Nephron progenitor cell (in vitro differentiated cells): ENCODE results near the gene CDH4.

ENCODE experiments used
- DNase-seq: peaks from one replicate; pipeline ENCODE4 v3.0.0; 2021
- H3K27ac Mint-ChIP-seq: 2 replicates; pipeline ENCODE4 v1.8.0; 2021; ENCODE audit warnings: mild to moderate bottlenecking, moderate library complexity, mixed read lengths
- H3K27me3 Mint-ChIP-seq: 2 replicates; pipeline ENCODE4 v1.8.0; 2021; ENCODE audit warnings: mild to moderate bottlenecking, low read depth, mixed read lengths; ENCODE audit not compliant: poor library complexity
- H3K36me3 Mint-ChIP-seq: 2 replicates; pipeline ENCODE4 v1.8.0; 2021; ENCODE audit warnings: low read depth, mixed read lengths
- H3K4me1 Mint-ChIP-seq: 2 replicates; pipeline ENCODE4 v1.8.0; 2021; ENCODE audit warnings: mixed read lengths
- H3K4me3 Mint-ChIP-seq: 2 replicates; pipeline ENCODE4 v1.8.0; 2021; ENCODE audit warnings: mild to moderate bottlenecking, moderate library complexity, mixed read lengths
- H3K9me3 Mint-ChIP-seq: 2 replicates; pipeline ENCODE4 v1.8.0; 2021; ENCODE audit warnings: mild to moderate bottlenecking, moderate library complexity, mixed read lengths
- CTCF ChIP-seq: fragments of 200-600 bp; sonication (generic); IDR thresholded peaks from 2 replicates; pipeline ENCODE4 v1.5.0; 2021; ENCODE audit warnings: antibody characterized with exemption

Gene CDH4

GRCh38 chr20:61937963-61938838 lies 686.1 kb downstream of the CDH4 start:
- Mint-ChIP-seq H3K36me3 (no peaks in the 10 kb centered on the region), H3K27ac (no peak overlapping the region), H3K9me3 (no peaks in the 10 kb centered on the region), H3K27me3 (peaks cover 5% of the 10 kb centered on the region), H3K4me3 (no peak overlapping the region), H3K4me1 (peaks cover 19% of the 10 kb centered on the region)
- TF ChIP-seq CTCF: no peak
- DNase-seq: no peak

GRCh38 chr20:61938839-61939690 lies 687.0 kb downstream of the CDH4 start:
- no peaks in the 10 kb centered on the region for H3K36me3 Mint-ChIP-seq
- H3K27me3 Mint-ChIP-seq: peaks cover 5% of the 10 kb centered on the region
- H3K27ac Mint-ChIP-seq: no peak overlapping the region
- no peak for DNase-seq
- TF ChIP-seq CTCF: no peak
- peaks cover 19% of the 10 kb centered on the region for H3K4me1 Mint-ChIP-seq
- no peaks in the 10 kb centered on the region for H3K9me3 Mint-ChIP-seq
- no peak overlapping the region for H3K4me3 Mint-ChIP-seq

GRCh38 chr20:61939691-61940360 lies 687.8 kb downstream of the CDH4 start:
- Mint-ChIP-seq H3K4me1 (peaks cover 16% of the 10 kb centered on the region), H3K4me3 (no peak overlapping the region), H3K9me3 (no peaks in the 10 kb centered on the region), H3K27me3 (peaks cover 5% of the 10 kb centered on the region), H3K27ac (no peak overlapping the region), H3K36me3 (no peaks in the 10 kb centered on the region)
- no peak for DNase-seq
- TF ChIP-seq CTCF: no peak

GRCh38 chr20:61940491-61940890 lies 688.4 kb downstream of the CDH4 start:
- peaks cover 5% of the 10 kb centered on the region for H3K27me3 Mint-ChIP-seq
- no peaks in the 10 kb centered on the region for H3K9me3 Mint-ChIP-seq
- peaks cover 12% of the 10 kb centered on the region for H3K4me1 Mint-ChIP-seq
- no peak overlapping the region for H3K27ac Mint-ChIP-seq
- DNase-seq: no peak
- no peaks in the 10 kb centered on the region for H3K36me3 Mint-ChIP-seq
- no peak overlapping the region for H3K4me3 Mint-ChIP-seq
- no peak for TF ChIP-seq CTCF

- H3K4me1 Mint-ChIP-seq: peaks cover 12% of the 10 kb centered on the region
- no peaks in the 10 kb centered on the region for H3K9me3 Mint-ChIP-seq
- H3K4me3 Mint-ChIP-seq: no peak overlapping the region
- no peaks in the 10 kb centered on the region for H3K36me3 Mint-ChIP-seq
- H3K27ac Mint-ChIP-seq: no peak overlapping the region
- no peak for DNase-seq
- no peak for TF ChIP-seq CTCF
- peaks cover 5% of the 10 kb centered on the region for H3K27me3 Mint-ChIP-seq
These were observed 689.1 kb downstream of the CDH4 start for GRCh38 chr20:61940976-61941720.
